Peyer's patch (tissue), 4 donors: Measurements from ENCODE around the gene TCF12. TPM values are rescaled to one million over a fixed set of nuclear protein-coding genes. Genes with fewer than 3 reads are reported as not detected.

Experiments used
- DNase-seq, 3 donors: peaks; one replicate each; pipeline ENCODE4 v3.0.0-alpha.2; 2017 to 2019
- H3K27ac ChIP-seq, 4 donors: fragments of 200-600 bp; sonication (generic); one replicate each; pipeline ENCODE4 v1.5.1; 2016 to 2019
- H3K27me3 ChIP-seq, 2 donors: fragments of 200-600 bp; sonication (generic); one replicate each; pipeline ENCODE4 v1.5.1; 2019
- H3K36me3 ChIP-seq, 3 donors: fragments of 200-600 bp; sonication (generic); one replicate each; pipeline ENCODE4 v1.5.1; 2016 to 2019
- H3K4me1 ChIP-seq, 4 donors: fragments of 200-600 bp; sonication (generic); one replicate each; pipeline ENCODE4 v1.5.1; 2016 to 2019
- H3K4me3 ChIP-seq, 4 donors: fragments of 200-600 bp; sonication (generic); 1 replicate in 3 of 4; 2 replicates in 1 of 4; pipeline ENCODE4 v1.5.1; 2016 to 2019; ENCODE audit warnings: mild to moderate bottlenecking in 1 of 4
- H3K9me3 ChIP-seq, 4 donors: fragments of 200-600 bp; sonication (generic); one replicate each; pipeline ENCODE4 v1.5.1; 2016 to 2019; ENCODE audit warnings: mild to moderate bottlenecking in 1 of 4
- POLR2A ChIP-seq, 2 donors: fragments of 450-650 bp; IDR thresholded peaks; one replicate each; pipeline ENCODE4 v1.5.1; 2017; ENCODE audit warnings: antibody characterized with exemption in 2 of 2, mild to moderate bottlenecking in 2 of 2, moderate library complexity in 2 of 2
- total RNA-seq, 4 donors: library from RNA; depleted of rRNA; stranded (reverse); fragments of >200 nt; gene quantifications; one replicate each; pipeline ENCODE4 v1.1.0, GENCODE V29; 2016
- TF ChIP-seq, protein P1 (sequence below), 6 experiments: fragments of 450-650 bp in 4 of 6; fragments of 200-600 bp in 2 of 6; sonication (generic) in 1 of 6; IDR thresholded peaks; one replicate each; pipeline ENCODE4 v1.5.1; 2017 to 2019; ENCODE audit warnings: antibody characterized with exemption in 6 of 6, mild to moderate bottlenecking in 3 of 6, moderate library complexity in 1 of 6

The TCF12 gene
- total RNA-seq, 4 donors from 2014 or later, result 98.4 to 815 (median 215) TPM

DNA sequence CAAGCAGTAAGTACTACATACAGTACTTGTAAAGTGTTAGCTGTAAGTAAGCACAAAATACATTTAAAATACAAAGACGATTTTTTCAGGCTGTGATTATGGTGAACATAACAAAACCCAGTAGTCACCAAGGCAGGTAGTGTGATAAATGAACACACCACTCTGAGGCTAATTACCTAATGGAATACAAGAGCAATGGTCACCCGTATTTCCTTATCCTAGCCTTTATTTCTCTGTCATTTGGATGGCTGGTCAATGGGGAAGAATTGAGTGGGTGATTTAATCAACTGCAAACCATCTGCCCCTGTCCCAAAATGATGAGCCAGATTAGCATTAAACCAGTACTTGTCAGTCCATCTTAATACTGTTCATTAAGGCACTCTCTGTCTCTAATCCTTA lies 368.7 kb downstream of the TCF12 start:
- Histone ChIP-seq H3K27me3 (no peaks in the 10 kb centered on the region), H3K9me3 (no peaks in the 10 kb centered on the region), H3K27ac (peak overlapping the region in 2 of 4 donors; percentile 30 to 77), H3K4me1 (peaks cover 0 to 16% (median 3%) of the 10 kb centered on the region in 4 donors), H3K36me3 (peaks cover 0 to 59% (median 0%) of the 10 kb centered on the region in 3 donors), H3K4me3 (no peak overlapping the region)
- TF ChIP-seq, protein P1, sequence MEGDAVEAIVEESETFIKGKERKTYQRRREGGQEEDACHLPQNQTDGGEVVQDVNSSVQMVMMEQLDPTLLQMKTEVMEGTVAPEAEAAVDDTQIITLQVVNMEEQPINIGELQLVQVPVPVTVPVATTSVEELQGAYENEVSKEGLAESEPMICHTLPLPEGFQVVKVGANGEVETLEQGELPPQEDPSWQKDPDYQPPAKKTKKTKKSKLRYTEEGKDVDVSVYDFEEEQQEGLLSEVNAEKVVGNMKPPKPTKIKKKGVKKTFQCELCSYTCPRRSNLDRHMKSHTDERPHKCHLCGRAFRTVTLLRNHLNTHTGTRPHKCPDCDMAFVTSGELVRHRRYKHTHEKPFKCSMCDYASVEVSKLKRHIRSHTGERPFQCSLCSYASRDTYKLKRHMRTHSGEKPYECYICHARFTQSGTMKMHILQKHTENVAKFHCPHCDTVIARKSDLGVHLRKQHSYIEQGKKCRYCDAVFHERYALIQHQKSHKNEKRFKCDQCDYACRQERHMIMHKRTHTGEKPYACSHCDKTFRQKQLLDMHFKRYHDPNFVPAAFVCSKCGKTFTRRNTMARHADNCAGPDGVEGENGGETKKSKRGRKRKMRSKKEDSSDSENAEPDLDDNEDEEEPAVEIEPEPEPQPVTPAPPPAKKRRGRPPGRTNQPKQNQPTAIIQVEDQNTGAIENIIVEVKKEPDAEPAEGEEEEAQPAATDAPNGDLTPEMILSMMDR (IDR thresholded peaks at IDR 0.05), result no peak
- TF ChIP-seq POLR2A (IDR thresholded peaks at IDR 0.05), result no peak
- no peak for DNase-seq

GRCh38 chr15:57288926-57289580 lies 370.6 kb downstream of the TCF12 start:
- Histone ChIP-seq H3K9me3 (no peaks in the 10 kb centered on the region), H3K27me3 (no peaks in the 10 kb centered on the region), H3K27ac (peak overlapping the region in 1 of 4 donors; percentile 11), H3K36me3 (peaks cover 0 to 39% (median 0%) of the 10 kb centered on the region in 3 donors), H3K4me1 (peaks cover 0 to 9% (median 0%) of the 10 kb centered on the region in 4 donors), H3K4me3 (no peak overlapping the region)
- TF ChIP-seq POLR2A (IDR thresholded peaks at IDR 0.05), result no peak
- TF ChIP-seq, protein P1 (IDR thresholded peaks at IDR 0.05), result no peak
- DNase-seq, result no peak

- Histone ChIP-seq H3K27me3 (no peaks in the 10 kb centered on the region), H3K36me3 (peaks cover 0 to 35% (median 0%) of the 10 kb centered on the region in 3 donors), H3K9me3 (no peaks in the 10 kb centered on the region), H3K4me3 (no peak overlapping the region), H3K27ac (no peak overlapping the region), H3K4me1 (peaks cover 0 to 4% (median 0%) of the 10 kb centered on the region in 4 donors)
- TF ChIP-seq, protein P1 (IDR thresholded peaks at IDR 0.05), result no peak
- TF ChIP-seq POLR2A (IDR thresholded peaks at IDR 0.05), result no peak
- no peak for DNase-seq
These were observed 371.7 kb downstream of the TCF12 start for GRCh38 chr15:57290187-57290586.

DNA sequence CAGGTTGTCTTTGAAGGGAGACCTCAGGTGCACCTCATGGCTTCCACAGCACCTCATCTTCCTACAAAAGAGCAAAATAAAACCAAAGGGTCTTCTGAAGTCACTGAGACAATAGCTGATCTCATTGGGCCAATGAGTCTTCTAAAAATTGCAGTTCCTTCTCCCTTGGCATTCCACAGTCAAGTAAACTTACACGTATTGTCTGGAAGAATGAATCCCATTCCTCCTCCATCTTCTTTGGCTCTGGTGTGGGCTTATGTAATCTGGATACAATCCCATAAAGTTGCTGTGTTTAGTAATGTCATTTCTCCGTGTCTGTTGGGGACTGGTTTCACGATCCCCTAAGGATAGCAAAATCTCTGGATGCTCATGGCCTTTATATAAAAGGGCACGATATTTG lies 372.4 kb downstream of the TCF12 start:
- no peaks in the 10 kb centered on the region for H3K27me3 ChIP-seq
- no peaks in the 10 kb centered on the region for H3K4me1 ChIP-seq
- DNase-seq, result no peak
- no peak for TF ChIP-seq POLR2A (IDR thresholded peaks at IDR 0.05)
- TF ChIP-seq, protein P1 (IDR thresholded peaks at IDR 0.05), result no peak
- H3K27ac ChIP-seq, result no peak overlapping the region
- no peak overlapping the region for H3K4me3 ChIP-seq
- H3K9me3 ChIP-seq, result no peaks in the 10 kb centered on the region
- peaks cover 0 to 29% (median 0%) of the 10 kb centered on the region in 3 donors for H3K36me3 ChIP-seq

GRCh38 chr15:57296473-57297162 lies 378.2 kb downstream of the TCF12 start:
- H3K9me3 ChIP-seq, result no peaks in the 10 kb centered on the region
- TF ChIP-seq, protein P1 (IDR thresholded peaks at IDR 0.05), result no peak
- no peak overlapping the region for H3K4me3 ChIP-seq
- peak overlapping the region in 3 of 4 donors; percentile 28 to 42 (median 36) for H3K27ac ChIP-seq
- no peaks in the 10 kb centered on the region for H3K27me3 ChIP-seq
- H3K4me1 ChIP-seq, result peaks cover 0 to 7% (median 3%) of the 10 kb centered on the region in 4 donors
- no peaks in the 10 kb centered on the region for H3K36me3 ChIP-seq
- DNase-seq, result no peak
